Activated CD4-positive, alpha-beta T cell treated with anti-CD3 and anti-CD28 coated beads, Interleukin-2, Interleukin-4, amounts not matched to agents 100 ng/mL and 50 ng/mL, durations not matched to agents 16 hours and 8 hours (primary cell): ENCODE measurements around the gene TESK2.
"Not testable (repeated sequence)": the region's sequence is repeated elsewhere in the genome, so short reads cannot be mapped to it uniquely, and the experiment has no call there.

Experiments used
- DNase-seq: peaks from one replicate; pipeline ENCODE4 v3.0.0-alpha.2; 2020; ENCODE audit warnings: low spot score

Gene TESK2

GRCh38 chr1:45510036-45510971 is 19.3 kb upstream of the TESK2 start:
- DNase-seq: no peak

DNA sequence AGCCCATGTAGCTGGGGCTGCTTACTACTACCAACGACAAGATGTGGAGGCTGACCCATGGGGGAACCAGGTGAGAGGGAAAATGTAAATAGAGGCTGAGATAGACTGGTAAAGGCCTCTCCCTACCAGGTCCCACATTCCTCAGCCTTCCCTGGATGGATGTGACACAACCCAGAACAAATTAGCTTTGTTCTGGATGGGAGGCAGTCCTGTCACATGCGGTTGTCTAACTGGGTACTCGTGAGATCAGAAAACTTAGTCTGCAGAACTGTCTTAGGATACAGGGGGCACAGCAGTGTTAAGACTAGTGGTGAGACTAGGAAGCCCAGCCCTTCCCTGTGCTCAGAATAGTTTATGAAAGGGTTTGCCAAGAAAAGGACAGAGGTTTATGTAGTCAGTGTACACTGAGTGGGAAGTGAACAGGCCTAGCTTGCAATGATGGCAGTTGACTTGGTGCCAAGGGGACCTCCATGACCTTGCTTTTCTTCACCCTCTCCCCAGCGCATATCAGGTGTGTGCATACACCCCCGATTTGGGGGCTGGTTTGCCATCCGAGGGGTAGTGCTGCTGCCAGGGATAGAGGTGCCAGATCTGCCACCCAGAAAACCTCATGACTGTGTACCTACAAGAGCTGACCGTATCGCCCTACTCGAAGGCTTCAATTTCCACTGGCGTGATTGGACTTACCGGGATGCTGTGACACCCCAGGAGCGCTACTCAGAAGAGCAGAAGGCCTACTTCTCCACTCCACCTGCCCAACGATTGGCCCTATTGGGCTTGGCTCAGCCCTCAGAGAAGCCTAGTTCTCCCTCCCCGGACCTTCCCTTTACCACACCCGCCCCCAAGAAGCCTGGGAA is 17.6 kb upstream of the TESK2 start:
- no peak for DNase-seq

DNA sequence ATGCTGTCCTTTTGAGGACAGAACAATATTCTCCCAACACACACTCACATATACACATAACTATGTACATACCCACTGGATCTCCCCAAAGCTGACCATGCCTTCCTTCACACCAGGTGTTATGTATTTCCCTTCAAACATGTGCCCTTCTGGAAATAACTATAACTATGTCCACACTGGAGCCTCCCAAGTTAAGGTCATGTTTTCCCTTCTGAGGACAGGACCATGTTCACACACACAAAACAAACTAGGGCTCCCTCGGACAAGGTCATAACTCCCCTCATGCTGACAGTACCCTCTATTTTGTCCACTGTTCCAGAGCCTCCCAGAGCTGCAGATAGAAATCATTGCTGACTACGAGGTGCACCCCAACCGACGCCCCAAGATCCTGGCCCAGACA is 16.9 kb upstream of the TESK2 start:
- DNase-seq: no peak

- no peak for DNase-seq
Observed at GRCh38 chr1:45507195-45507594, 16.2 kb upstream of the TESK2 start.

GRCh38 chr1:45503462-45504360 is 12.7 kb upstream of the TESK2 start:
- DNase-seq: no peak

- DNase-seq: no peak
Observed at GRCh38 chr1:45501505-45501859, 10.5 kb upstream of the TESK2 start.

- DNase-seq: no peak
Observed at GRCh38 chr1:45499415-45499769, 8.4 kb upstream of the TESK2 start.

DNA sequence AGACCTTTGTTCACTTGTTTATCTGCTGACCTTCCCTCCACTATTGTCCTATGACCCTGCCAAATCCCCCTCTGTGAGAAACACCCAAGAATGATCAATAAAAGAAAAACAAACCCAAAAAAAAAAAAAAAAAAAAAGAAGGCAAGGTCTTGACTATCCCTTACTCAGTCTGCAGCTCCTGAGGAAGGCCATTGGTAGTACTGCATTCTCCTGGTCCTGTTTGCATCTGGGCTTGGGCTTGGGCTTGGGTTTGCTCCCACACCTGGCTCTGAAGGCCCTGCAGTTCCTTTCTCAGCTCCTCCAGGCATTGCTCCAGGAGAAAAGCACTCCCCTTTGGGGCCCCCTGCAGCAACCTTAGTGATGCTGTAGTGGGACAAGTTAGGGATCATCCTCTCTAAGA is 7.3 kb upstream of the TESK2 start:
- DNase-seq: no peak

- DNase-seq: peak; percentile 56
Observed at GRCh38 chr1:45493116-45493697, 2.2 kb upstream of the TESK2 start.

- DNase-seq: no peak
Observed at GRCh38 chr1:45492691-45493090, 1.7 kb upstream of the TESK2 start.

- no peak for DNase-seq
Observed at GRCh38 chr1:45491487-45492260, 711 bp upstream of the TESK2 start.

- DNase-seq: no peak
Observed at GRCh38 chr1:45490121-45490625, 790 bp downstream of the TESK2 start.

DNA sequence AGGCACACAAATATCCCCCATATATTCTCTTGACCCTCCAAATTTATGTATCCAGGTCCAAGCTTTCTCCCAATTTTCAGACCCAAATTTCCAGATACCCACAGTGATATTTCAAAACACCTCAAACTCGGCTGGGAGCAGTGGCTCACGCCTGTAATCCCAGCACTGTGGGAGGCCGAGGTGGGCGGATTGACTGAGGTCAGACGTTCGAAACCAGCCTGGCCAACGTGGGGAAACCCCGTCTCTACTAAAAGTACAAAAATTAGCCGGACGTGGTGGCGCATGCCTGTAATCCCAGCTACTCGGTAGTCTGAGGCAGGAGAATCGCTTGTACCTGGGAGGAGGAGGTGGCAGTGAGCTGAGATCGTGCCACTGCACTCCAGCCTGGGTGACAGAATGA is 1.6 kb downstream of the TESK2 start:
- peak; percentile 28 for DNase-seq

DNA sequence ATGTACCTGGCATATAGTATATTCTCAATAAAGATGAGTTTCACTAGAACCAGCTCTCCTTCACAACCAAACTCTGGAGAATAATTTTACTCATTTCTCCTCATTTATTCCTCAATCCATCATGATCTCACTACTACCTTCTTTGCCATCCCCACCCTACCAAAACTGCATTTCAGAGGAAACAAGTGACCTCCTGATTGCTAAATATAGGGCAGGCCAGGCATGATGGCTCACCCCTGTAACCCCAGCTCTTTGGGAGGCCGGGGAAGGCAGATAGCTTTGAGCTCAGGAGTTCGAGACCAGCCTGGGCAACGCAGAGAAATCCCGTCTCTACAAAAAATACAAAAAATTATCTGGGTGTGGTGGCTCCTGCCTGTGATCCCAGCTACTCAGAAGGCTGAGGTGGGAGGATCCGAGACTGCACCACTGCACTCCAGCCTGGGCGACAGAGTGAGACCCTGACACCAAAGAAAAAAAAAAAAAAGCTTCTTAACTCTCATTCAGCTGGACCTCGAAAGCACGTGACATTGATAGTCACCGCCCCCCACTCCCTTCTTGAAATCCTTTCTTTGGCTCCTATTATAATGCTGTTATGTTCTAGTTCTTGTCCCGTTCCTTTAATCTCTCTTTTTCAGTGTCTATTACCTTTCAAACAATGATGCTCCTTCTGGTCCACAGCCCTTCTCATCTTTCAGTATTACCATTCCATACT is 2.1 kb downstream of the TESK2 start:
- no peak for DNase-seq

GRCh38 chr1:45485949-45486348 is 5.0 kb downstream of the TESK2 start:
- no peak for DNase-seq

DNA sequence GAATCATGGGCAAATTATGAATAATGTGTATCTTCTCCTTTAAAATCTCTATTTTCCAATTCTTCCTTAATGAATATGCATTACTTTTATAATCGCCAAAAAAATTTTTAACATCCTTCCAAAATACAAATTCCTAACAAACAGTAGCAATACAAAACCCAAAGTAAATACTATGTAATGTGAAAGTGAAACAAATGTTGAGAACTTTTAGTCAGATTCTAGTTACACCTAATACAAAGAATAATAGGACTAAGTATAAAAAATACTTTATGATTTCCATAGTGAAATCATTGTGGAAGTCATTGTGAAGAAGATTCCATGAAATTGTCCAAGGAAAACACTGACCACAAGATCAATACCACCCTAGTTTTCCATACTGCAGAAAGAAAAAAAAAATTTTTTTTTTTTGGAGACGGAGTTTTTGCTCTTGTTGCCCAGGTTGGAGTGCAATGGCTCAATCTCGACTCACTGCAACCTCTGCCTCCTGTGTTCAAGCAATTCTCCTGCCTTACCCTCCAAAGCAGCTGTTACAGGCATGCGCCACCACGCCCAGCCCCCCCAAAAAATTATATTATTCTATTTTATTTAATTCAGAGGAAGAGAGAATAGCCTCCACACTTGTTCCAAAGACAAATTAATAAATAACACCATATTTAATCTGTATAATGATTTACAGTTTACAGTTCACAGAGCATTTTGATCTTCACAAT is 11.8 kb downstream of the TESK2 start:
- DNase-seq: no peak

GRCh38 chr1:45478121-45478814 is 12.7 kb downstream of the TESK2 start:
- no peak for DNase-seq

DNA sequence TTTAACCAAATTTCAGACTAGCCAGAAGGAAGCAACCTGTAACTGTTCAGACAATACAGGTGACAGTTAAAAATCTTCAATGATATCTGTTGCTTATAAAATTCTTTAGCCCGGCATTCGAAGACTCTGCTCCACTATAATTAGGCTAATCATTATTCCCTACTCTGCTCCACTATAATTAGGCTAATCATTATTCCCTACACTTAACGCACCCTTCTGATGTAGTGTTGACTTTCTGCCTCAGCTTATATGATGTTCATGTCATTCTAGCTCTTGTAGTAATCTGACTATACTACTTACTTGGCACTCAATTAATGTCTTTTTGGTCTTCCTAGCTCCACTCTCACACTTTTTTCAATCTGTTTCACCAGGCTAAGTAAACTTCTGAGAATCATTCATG is 13.3 kb downstream of the TESK2 start:
- DNase-seq: no peak

GRCh38 chr1:45474194-45474593 is 16.8 kb downstream of the TESK2 start:
- not testable (repeated sequence) for DNase-seq
